Large intestine (tissue), 3 donors: ENCODE measurements around the gene UTP15. TPM values are rescaled to one million over a fixed set of nuclear protein-coding genes. Genes with fewer than 3 reads are reported as not detected.

Experiments
- DNase-seq, 2 donors: peaks; one replicate each; pipeline versions ENCODE4 v3.0.0 to v3.0.0-alpha.2; 2013
- H3K27ac ChIP-seq: one replicate; pipeline ENCODE4 v1.5.1; 2013; ENCODE audit warnings: low read length
- H3K27me3 ChIP-seq: 2 replicates; pipeline ENCODE4 v1.6.1; 2013; ENCODE audit warnings: low read length; ENCODE audit not compliant: control insufficient read depth, insufficient read depth
- H3K36me3 ChIP-seq: 2 replicates; pipeline ENCODE4 v1.6.1; 2013; ENCODE audit warnings: low read length; ENCODE audit not compliant: control insufficient read depth, insufficient read depth
- H3K4me1 ChIP-seq: one replicate; pipeline ENCODE4 v1.6.1; 2013; ENCODE audit warnings: low read length; ENCODE audit not compliant: control insufficient read depth, insufficient read depth
- H3K4me3 ChIP-seq: one replicate; pipeline ENCODE4 v1.5.1; 2013; ENCODE audit warnings: low read length
- H3K9me3 ChIP-seq: one replicate; pipeline ENCODE4 v1.6.1; 2013; ENCODE audit warnings: mild to moderate bottlenecking, low read depth, low read length, moderate library complexity; ENCODE audit not compliant: control insufficient read depth
- WGBS: methylation state at CpG from one replicate; pipeline ENCODE4 v1.1.5; 2013; ENCODE audit warnings: low lambda C conversion rate; ENCODE audit not compliant: insufficient coverage; 5-methylcytosine and 5-hydroxymethylcytosine counted together
- polyA plus RNA-seq: library from polyadenylated mRNA; unstranded; fragments of 120-200 nt; gene quantifications from one replicate; pipeline ENCODE4 v1.2.1, GENCODE V29; 2013

UTP15 gene
- polyA plus RNA-seq, 1 donor: 12.0 TPM

GRCh38 chr5:73623060-73623459 is 57.5 kb downstream of the UTP15 start:
- peaks cover 11% of the 10 kb centered on the region for H3K27me3 ChIP-seq
- H3K9me3 ChIP-seq: no peaks in the 10 kb centered on the region
- no peak for DNase-seq
- no peaks in the 10 kb centered on the region for H3K36me3 ChIP-seq
- peak overlapping the region; percentile 32 for H3K27ac ChIP-seq
- H3K4me1 ChIP-seq: peaks cover 19% of the 10 kb centered on the region
- 88% methylated on average over 1 of the region's 2 CpGs for WGBS
- no peak overlapping the region for H3K4me3 ChIP-seq

- H3K9me3 ChIP-seq: no peaks in the 10 kb centered on the region
- peaks cover 18% of the 10 kb centered on the region for H3K4me1 ChIP-seq
- no peaks in the 10 kb centered on the region for H3K36me3 ChIP-seq
- peak in 1 of 2 donors; percentile 51 for DNase-seq
- no CpG with 5 or more reads among the region's 2 CpGs for WGBS
- peaks cover 11% of the 10 kb centered on the region for H3K27me3 ChIP-seq
- peak overlapping the region; percentile 32 for H3K27ac ChIP-seq
- H3K4me3 ChIP-seq: no peak overlapping the region
Observed at GRCh38 chr5:73623901-73624404, 58.4 kb downstream of the UTP15 start.

- Histone ChIP-seq H3K27ac (no peak overlapping the region), H3K27me3 (peaks cover 11% of the 10 kb centered on the region)
- no peak for DNase-seq
Observed at GRCh38 chr5:73624888-73625287, 59.3 kb downstream of the UTP15 start.

DNA sequence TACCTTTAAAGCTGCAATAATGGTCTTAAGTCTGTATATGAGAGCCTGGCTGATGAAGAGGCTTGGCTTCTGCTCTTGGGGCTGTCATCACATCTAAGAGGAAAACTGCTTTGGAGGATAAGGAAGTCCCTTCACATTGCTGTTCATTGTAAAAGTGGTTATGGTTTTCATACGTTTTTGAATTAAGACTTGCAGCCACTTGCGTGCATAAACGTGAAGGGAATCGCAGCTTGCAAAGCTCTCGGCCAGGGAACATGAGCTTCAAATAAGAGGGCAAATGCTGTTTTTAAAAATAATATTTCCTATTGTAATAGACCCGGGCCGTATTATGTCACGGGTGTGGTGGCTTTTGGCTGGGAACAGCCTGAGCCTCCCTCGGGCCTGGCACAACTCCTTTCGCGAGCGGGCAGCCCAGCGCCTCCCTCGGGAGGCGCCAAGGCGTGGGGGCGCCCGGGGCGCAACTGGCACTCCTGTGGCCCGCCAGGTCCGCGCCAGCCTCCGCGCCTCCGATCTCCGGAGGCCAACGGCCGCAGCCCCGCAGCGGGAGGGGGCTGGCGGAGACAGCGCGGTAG is 59.9 kb downstream of the UTP15 start:
- Histone ChIP-seq H3K4me3 (peak overlapping the region; percentile 6), H3K4me1 (peaks cover 20% of the 10 kb centered on the region), H3K9me3 (no peaks in the 10 kb centered on the region), H3K36me3 (no peaks in the 10 kb centered on the region), H3K27ac (no peak overlapping the region), H3K27me3 (peaks cover 11% of the 10 kb centered on the region)
- WGBS: 89% methylated on average over 3 of the region's 33 CpGs
- no peak for DNase-seq

More at GRCh38 chr5:73624888-73625287, 59.3 kb downstream of the UTP15 start:
- no CpG with 5 or more reads among the region's 6 CpGs for WGBS
- H3K4me1 ChIP-seq: peaks cover 18% of the 10 kb centered on the region
- no peaks in the 10 kb centered on the region for H3K9me3 ChIP-seq
- H3K36me3 ChIP-seq: no peaks in the 10 kb centered on the region
- H3K4me3 ChIP-seq: no peak overlapping the region

DNA sequence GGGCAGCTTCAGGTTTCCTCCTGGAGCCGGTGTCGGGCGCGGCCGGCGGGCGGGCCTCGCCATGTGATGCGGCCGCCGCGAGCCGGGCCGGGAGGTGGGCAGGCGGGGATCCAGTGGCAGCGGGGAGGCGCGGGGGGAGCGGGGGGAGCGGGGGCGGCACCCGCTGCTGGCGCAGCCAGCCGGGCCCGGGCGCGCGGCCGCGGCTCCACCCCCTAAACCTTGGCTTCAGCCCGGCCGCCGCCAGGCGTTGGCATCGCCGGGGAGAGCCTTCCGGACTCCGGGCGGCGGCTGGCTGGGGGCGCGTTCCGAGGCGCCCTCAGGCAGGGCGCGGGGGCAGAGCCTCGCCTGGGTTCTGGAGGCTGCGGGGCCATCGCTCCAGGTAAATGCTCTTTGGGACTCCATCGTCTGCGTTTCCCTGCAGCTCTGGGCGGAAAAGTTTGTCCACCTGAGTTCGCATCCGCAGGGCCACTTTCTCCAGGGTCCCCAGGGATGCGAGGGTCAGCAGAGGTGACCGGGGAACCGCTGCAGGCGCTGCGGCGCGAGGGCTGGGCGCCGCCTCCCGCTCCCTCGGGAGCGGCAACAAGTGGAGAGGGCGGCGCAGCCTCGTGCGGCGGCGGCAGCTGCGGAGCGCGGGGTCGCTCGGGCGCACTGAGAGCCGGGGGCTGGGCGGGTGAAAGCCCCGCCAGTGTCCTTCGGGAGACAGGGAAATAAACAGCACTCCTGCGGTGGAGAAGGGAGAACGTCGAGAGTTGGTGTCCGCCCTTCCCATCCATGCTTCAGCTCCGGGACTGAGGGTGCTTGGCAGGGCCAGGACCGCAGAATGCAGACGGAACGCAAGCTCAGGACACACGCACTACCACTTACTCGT is 60.6 kb downstream of the UTP15 start, which contains the start of gene ARHGEF28:
Gene ARHGEF28 (plus strand): TSS at position 253 of the 868 bp plus-strand sequence. CDS start 58,656 bp downstream, outside the sequence.
- WGBS: no CpG with 5 or more reads among the region's 92 CpGs
- no peaks in the 10 kb centered on the region for H3K9me3 ChIP-seq
- peaks cover 11% of the 10 kb centered on the region for H3K27me3 ChIP-seq
- DNase-seq: peak; percentile 27 to 67
- H3K27ac ChIP-seq: peak within 1 kb of the TSS; percentile 36
- no peaks in the 10 kb centered on the region for H3K36me3 ChIP-seq
- peak within 1 kb of the TSS; percentile 62 for H3K4me3 ChIP-seq
- H3K4me1 ChIP-seq: peaks cover 26% of the 10 kb centered on the region

GRCh38 chr5:73626814-73627313 is 61.3 kb downstream of the UTP15 start:
- H3K27ac ChIP-seq: no peak overlapping the region
- peaks cover 11% of the 10 kb centered on the region for H3K27me3 ChIP-seq
- H3K4me1 ChIP-seq: peaks cover 32% of the 10 kb centered on the region
- no CpG with 5 or more reads among the region's 14 CpGs for WGBS
- H3K36me3 ChIP-seq: no peaks in the 10 kb centered on the region
- no peaks in the 10 kb centered on the region for H3K9me3 ChIP-seq
- DNase-seq: no peak
- H3K4me3 ChIP-seq: peak overlapping the region; percentile 62

DNA sequence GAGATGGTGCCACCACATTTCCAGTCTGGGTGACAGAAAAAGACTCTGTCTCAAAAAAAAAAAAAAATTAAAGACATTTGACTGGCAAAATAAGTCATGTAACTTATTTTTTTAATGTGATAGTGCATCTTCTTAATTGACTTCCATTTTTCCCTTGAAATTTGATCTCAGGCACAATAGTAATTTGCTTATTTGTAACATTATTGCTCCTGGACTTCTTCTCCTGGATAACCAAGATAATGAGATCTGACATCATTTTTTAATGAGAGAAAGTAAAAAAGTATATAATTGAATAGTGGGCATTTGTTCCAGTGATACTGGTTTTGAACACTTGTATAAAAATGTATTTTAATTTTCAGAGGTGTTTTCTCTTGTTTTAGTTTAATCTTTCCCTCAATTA is 63.9 kb downstream of the UTP15 start:
- Histone ChIP-seq H3K4me1 (peaks cover 25% of the 10 kb centered on the region), H3K27ac (no peak overlapping the region), H3K4me3 (no peak overlapping the region), H3K36me3 (no peaks in the 10 kb centered on the region), H3K27me3 (peaks cover 11% of the 10 kb centered on the region), H3K9me3 (no peaks in the 10 kb centered on the region)
- DNase-seq: no peak

DNA sequence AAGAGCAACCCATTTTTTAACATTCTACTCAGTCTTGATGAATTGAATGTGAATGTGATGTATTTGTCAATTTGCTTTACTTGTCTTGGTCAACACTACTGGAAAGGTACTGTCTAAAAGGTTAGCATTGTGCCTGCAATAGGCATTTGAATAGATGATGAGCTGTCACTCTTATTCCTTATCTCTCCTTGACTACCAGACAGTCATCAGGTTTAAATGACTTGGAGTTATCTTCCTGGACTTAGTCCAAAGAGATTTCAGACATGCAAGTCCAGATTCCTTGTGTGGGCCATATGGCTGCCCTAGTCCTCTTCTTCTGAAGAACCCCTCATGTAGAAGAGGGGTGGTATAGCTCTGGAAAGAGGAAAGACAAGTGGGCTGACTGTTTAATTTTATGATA is 65.2 kb downstream of the UTP15 start:
- H3K27me3 ChIP-seq: peaks cover 11% of the 10 kb centered on the region
- peak overlapping the region; percentile 23 for H3K27ac ChIP-seq
- no peak overlapping the region for H3K4me3 ChIP-seq
- no peaks in the 10 kb centered on the region for H3K9me3 ChIP-seq
- DNase-seq: peak; percentile 66 to 77
- peaks cover 20% of the 10 kb centered on the region for H3K4me1 ChIP-seq
- no peaks in the 10 kb centered on the region for H3K36me3 ChIP-seq

GRCh38 chr5:73631500-73631899 is 66.0 kb downstream of the UTP15 start:
- Histone ChIP-seq H3K27ac (peak overlapping the region; percentile 23), H3K36me3 (no peaks in the 10 kb centered on the region)
- DNase-seq: no peak

More at GRCh38 chr5:73631500-73631899, 66.0 kb downstream of the UTP15 start:
- no peak overlapping the region for H3K4me3 ChIP-seq
- no peaks in the 10 kb centered on the region for H3K9me3 ChIP-seq
- H3K27me3 ChIP-seq: peaks cover 8% of the 10 kb centered on the region
- H3K4me1 ChIP-seq: peaks cover 20% of the 10 kb centered on the region
